Suppressor macrophage treated with lipopolysaccharide for 4 hours (primary cell): ENCODE data around the gene HAVCR1.
A peak's percentile ranks its signal among the peaks of the same experiment; 100 is the strongest.
"Not testable (repeated sequence)": the region's sequence is repeated elsewhere in the genome, so short reads cannot be mapped to it uniquely, and the experiment has no call there.

ENCODE experiments used
- DNase-seq: peaks from one replicate; pipeline ENCODE4 v3.0.0-alpha.2; 2020

HAVCR1 gene

GRCh38 chr5:157059093-157059539 lies at the start of gene HAVCR1:
TSS of gene HAVCR1 (minus strand) at chr5:157059116. CDS start at chr5:157057943, 1,173 bp downstream.
- DNase-seq = no peak

- DNase-seq = peak; percentile 51
These were observed 48.6 kb upstream of the HAVCR1 start for GRCh38 chr5:157107508-157107907.

GRCh38 chr5:157106630-157107461 lies 47.9 kb upstream of the HAVCR1 start:
- DNase-seq = peak; percentile 89

GRCh38 chr5:157100140-157100679 lies 41.3 kb upstream of the HAVCR1 start:
- DNase-seq = peak; percentile 92

GRCh38 chr5:157088342-157088990 lies 29.6 kb upstream of the HAVCR1 start:
- DNase-seq = no peak

GRCh38 chr5:157086751-157087359 lies 27.9 kb upstream of the HAVCR1 start:
- DNase-seq = no peak

GRCh38 chr5:157085930-157086329 lies 27.0 kb upstream of the HAVCR1 start:
- no peak for DNase-seq

GRCh38 chr5:157080286-157080685 lies 21.4 kb upstream of the HAVCR1 start:
- DNase-seq = no peak

- peak; percentile 28 for DNase-seq
These were observed 17.6 kb upstream of the HAVCR1 start for GRCh38 chr5:157076558-157076957.

- no peak for DNase-seq
These were observed 13.6 kb upstream of the HAVCR1 start for GRCh38 chr5:157072508-157072907.

- no peak for DNase-seq
These were observed 11.0 kb upstream of the HAVCR1 start for GRCh38 chr5:157069949-157070348.

GRCh38 chr5:157068785-157069184 lies 9.9 kb upstream of the HAVCR1 start:
- DNase-seq = no peak

GRCh38 chr5:157068339-157068738 lies 9.4 kb upstream of the HAVCR1 start:
- DNase-seq = no peak

GRCh38 chr5:157067005-157067404 lies 8.1 kb upstream of the HAVCR1 start:
- DNase-seq = no peak

GRCh38 chr5:157066080-157066479 lies 7.2 kb upstream of the HAVCR1 start:
- DNase-seq = no peak

GRCh38 chr5:157063776-157064430 lies 5.0 kb upstream of the HAVCR1 start:
- no peak for DNase-seq

- no peak for DNase-seq
These were observed 975 bp upstream of the HAVCR1 start for GRCh38 chr5:157059891-157060290.

- no peak for DNase-seq
These were observed 1.2 kb downstream of the HAVCR1 start for GRCh38 chr5:157057459-157058370.

GRCh38 chr5:157056848-157057247 lies 2.1 kb downstream of the HAVCR1 start:
- DNase-seq = not testable (repeated sequence)

- no peak for DNase-seq
These were observed 7.2 kb downstream of the HAVCR1 start for GRCh38 chr5:157051604-157052245.

- DNase-seq = no peak
These were observed 8.9 kb downstream of the HAVCR1 start for GRCh38 chr5:157050050-157050449.
